ENCODE measurements around the gene MCC. TPM values are rescaled to one million over a fixed set of nuclear protein-coding genes. Genes with fewer than 3 reads are reported as not detected.

The MCC gene
- polyA plus RNA-seq, 3 donors from 2014 or later, result 0.53 to 1.2 (median 0.63) TPM

DNA sequence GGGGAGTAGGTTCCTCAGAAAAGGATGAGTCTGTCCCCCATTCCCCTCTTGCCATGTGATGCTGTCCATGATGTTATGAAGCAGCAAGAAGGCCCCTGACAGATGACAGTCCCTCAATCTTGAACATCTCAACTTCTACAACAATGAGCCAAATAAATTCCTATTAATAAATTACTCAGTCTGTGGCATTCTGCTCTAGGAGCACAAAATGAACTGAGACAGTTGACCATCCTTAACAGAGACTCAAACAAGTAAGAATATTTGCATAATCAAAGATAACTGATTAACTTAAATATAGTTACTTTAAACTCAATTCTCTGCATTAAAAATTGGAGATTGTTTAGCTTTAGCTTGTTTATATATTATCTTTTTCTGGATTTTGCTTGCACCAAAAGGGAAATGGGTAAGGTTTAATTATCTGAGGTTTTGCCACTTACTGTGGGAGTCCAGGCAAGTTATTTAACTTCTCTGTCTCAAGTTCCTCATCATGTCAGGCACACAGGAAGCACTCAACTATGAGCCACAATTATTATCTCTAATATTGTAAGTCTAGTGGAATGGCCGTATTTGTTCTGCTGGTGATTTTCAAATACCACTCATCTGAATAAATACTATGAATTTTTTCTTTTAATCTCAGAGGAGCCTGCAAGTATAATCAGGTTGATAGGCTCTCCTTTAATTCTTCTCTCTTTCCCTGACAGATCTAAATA lies 216.4 kb downstream of the MCC start:
- no peaks in the 10 kb centered on the region for H3K36me3 Mint-ChIP-seq
- H3K4me3 Mint-ChIP-seq, result no peak overlapping the region
- H3K27ac Mint-ChIP-seq, result no peak overlapping the region
- peaks cover 5 to 7% of the 10 kb centered on the region in 2 donors for H3K4me1 Mint-ChIP-seq
- H3K27me3 Mint-ChIP-seq (ENCODE audit: low read depth in 3 of 3), result peaks cover 0 to 2% (median 0%) of the 10 kb centered on the region in 3 donors
- no peaks in the 10 kb centered on the region for H3K9me3 Mint-ChIP-seq
- DNase-seq, result no peak

DNA sequence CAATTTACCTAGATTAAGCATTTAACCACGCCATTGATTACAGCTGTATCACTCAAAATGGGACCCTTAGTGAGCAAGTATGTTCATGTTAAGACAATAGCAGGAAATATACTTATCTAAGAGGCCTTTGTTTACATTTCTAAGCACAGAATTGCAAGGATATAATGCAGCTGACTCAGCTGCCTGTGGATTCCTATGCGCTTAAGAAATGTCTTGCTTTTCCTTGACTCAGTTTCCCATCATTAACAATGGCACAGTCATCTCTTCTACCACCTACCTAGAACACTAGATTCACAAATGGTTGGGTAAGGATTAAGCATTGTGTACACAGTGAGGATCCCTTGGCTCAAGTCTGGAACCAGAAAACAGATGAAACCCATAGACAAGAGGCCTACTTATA lies 217.2 kb downstream of the MCC start:
- Mint-ChIP-seq H3K27ac (no peak overlapping the region), H3K9me3 (no peaks in the 10 kb centered on the region), H3K27me3 (ENCODE audit: low read depth in 3 of 3) (peaks cover 0 to 4% (median 0%) of the 10 kb centered on the region in 3 donors), H3K36me3 (no peaks in the 10 kb centered on the region), H3K4me3 (no peak overlapping the region), H3K4me1 (peaks cover 5 to 7% of the 10 kb centered on the region in 2 donors)
- DNase-seq, result no peak

DNA sequence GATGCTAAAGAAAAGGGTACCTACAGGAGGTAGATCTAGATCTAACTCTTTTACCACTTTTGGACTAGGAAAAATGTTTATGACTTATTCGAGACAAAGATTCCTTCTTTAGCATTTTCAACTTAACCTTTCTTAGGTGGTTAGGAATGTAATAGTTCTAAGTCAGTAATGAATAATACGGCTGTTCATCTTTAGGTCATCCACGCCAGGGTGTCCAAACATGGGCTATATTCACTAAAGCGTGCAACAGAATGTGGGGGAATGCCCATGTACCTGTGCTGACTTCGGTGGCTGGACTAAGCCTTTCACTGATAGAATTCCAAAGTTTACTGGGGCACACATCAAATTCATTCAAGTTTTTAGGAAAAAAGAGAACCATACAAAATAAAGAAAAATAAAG lies 218.2 kb downstream of the MCC start:
- Mint-ChIP-seq H3K27ac (no peak overlapping the region), H3K4me1 (peaks cover 5 to 7% of the 10 kb centered on the region in 2 donors), H3K36me3 (no peaks in the 10 kb centered on the region), H3K27me3 (ENCODE audit: low read depth in 3 of 3) (peaks cover 0 to 4% (median 0%) of the 10 kb centered on the region in 3 donors), H3K9me3 (no peaks in the 10 kb centered on the region), H3K4me3 (no peak overlapping the region)
- no peak for DNase-seq

DNA sequence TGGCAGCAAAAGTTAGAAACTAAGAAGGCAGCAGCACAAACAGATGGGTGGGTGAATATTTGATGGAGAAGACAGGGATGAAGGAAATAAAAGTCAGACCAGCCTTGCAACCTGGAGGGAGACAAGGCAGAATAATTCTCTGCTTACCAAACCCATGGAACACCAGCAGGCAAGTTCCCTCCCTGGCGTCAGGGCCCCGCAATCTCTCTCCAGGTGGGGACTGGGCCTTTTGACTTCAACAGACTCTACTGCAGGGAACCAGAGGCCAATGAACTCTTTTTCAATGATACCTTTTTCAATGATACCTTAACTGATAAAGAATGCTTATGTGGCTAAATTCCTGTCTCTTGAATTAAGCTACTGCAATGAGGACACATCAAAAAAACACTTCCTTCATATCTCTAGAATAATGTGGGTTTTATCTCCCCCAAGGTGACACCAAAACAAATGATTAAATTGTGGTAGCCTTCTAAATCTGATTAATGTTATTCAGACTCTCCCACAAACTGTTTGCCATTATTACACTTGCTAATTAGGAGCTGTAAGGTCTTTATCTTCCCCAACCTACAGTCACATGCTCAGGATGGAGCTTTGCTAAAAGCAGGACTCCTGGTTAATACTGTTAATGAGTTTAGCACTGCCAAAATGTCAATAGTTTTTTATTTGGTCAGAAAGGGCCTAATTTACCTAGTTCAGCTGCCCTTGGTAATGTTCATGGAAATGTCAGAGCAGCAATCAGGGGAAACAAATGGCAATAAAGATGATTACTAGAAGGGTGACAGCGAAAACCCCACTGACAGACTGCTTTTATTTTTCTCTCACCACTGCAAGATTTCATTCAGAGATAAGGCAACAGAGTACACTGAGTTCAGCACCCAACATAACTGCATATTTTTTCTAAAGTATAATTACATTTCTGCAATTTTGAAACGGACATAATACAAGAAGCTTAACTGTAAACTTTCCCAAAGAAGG lies 218.9 kb downstream of the MCC start:
- H3K9me3 Mint-ChIP-seq, result no peaks in the 10 kb centered on the region
- no peak overlapping the region for H3K27ac Mint-ChIP-seq
- H3K36me3 Mint-ChIP-seq, result no peaks in the 10 kb centered on the region
- H3K27me3 Mint-ChIP-seq (ENCODE audit: low read depth in 3 of 3), result peaks cover 0 to 4% (median 0%) of the 10 kb centered on the region in 3 donors
- no peak for DNase-seq
- H3K4me1 Mint-ChIP-seq, result peaks cover 5 to 7% of the 10 kb centered on the region in 2 donors
- H3K4me3 Mint-ChIP-seq, result no peak overlapping the region

DNA sequence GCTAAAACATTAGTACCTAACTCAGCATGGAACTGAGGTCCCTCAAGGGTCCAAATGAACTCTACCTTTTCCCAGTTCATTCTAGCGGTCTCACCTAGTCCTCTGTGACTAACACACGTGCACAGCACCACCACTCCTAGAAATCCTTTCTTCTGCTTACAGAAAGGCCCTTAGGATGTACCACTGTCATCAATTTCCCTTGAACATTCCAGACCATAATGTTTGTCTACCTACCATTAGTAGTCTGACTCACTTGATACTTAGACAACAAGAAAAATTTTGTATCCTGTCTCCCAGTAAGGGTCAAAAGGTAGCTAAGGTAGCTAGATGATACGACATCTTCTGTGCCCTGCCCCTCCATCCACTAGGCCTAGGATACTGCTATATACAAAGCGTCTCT lies 220.0 kb downstream of the MCC start:
- Mint-ChIP-seq H3K27me3 (ENCODE audit: low read depth in 3 of 3) (peaks cover 0 to 4% (median 0%) of the 10 kb centered on the region in 3 donors), H3K4me3 (no peak overlapping the region), H3K27ac (no peak overlapping the region), H3K36me3 (no peaks in the 10 kb centered on the region), H3K9me3 (no peaks in the 10 kb centered on the region), H3K4me1 (no peaks in the 10 kb centered on the region)
- no peak for DNase-seq

DNA sequence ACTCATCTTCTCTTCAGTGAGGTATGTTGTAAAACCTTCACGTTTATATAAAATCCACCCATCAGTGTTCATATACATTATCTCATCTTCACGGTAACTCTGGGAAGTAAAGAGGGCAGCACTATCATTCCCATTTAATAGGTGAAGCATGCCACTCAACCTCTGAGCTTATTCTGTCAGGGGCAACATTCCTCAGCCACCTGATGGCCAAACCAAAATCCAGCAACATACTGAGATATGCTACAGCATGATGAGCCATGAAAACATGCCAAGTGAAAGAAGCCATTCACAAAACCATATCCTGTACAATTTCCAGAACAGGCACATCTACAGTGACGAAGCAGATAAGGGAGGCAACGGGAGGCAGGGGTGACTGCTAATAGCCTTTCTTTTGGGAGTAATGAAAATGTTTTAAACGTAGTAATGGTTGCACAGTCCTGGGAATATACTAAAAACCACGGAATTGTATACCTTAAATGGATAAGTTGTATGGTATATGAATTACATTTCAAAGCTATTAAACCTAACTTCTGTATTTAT lies 220.8 kb downstream of the MCC start:
- Mint-ChIP-seq H3K9me3 (no peaks in the 10 kb centered on the region), H3K4me1 (no peaks in the 10 kb centered on the region), H3K4me3 (no peak overlapping the region), H3K36me3 (no peaks in the 10 kb centered on the region), H3K27ac (no peak overlapping the region), H3K27me3 (ENCODE audit: low read depth in 3 of 3) (peaks cover 0 to 7% (median 0%) of the 10 kb centered on the region in 3 donors)
- no peak for DNase-seq

DNA sequence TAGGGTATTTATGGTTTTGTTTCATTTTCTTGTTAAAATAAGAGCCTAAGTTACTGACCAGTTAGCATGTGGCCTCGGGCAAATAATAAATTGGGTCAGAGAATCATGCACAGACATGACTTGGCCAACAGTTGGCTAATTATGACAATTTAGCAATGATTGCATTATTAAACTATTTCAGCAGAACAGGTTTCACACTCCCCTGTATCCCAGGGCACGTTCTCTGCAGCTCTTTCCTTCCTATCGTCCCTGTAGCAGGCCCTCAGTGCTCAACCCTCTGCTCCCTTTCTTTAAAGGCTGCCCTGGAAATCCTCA lies 221.4 kb downstream of the MCC start:
- H3K27ac Mint-ChIP-seq, result no peak overlapping the region
- peaks cover 0 to 7% (median 0%) of the 10 kb centered on the region in 3 donors for H3K27me3 Mint-ChIP-seq (ENCODE audit: low read depth in 3 of 3)
- no peaks in the 10 kb centered on the region for H3K9me3 Mint-ChIP-seq
- no peaks in the 10 kb centered on the region for H3K36me3 Mint-ChIP-seq
- DNase-seq, result no peak
- no peaks in the 10 kb centered on the region for H3K4me1 Mint-ChIP-seq
- no peak overlapping the region for H3K4me3 Mint-ChIP-seq

DNA sequence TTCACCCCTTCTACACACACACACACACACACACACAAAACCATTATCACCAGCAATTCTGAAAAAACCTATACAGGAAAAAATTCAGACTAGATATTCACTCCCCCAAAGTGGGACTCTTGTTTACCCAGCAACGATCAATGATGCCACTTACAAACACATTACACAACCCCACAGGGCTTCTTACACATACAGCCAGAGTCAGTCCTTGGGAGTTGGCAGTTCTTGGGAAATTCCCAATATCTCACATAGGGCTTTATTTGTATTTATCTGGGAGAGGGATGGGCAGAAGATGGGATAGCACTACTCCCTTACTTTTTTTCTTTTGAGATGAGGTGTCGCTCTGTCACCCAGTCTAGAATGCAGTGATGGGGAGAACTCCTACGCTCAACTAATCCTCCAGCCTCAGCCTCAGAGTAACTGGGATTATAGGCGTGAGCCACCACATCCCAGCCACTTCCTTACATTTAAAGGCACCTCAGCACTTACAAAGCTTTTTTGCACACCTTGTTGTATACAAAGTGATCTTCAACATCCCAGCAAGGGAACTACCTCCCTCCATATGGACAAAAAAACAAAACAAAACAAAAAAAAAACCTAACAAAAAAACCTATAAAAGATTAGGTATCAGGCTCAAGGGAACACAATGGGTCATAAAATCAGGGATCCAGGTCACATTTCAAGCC lies 221.9 kb downstream of the MCC start:
- Mint-ChIP-seq H3K36me3 (no peaks in the 10 kb centered on the region), H3K4me3 (no peak overlapping the region), H3K9me3 (no peaks in the 10 kb centered on the region), H3K4me1 (no peaks in the 10 kb centered on the region), H3K27ac (no peak overlapping the region), H3K27me3 (ENCODE audit: low read depth in 3 of 3) (peaks cover 0 to 7% (median 0%) of the 10 kb centered on the region in 3 donors)
- no peak for DNase-seq

DNA sequence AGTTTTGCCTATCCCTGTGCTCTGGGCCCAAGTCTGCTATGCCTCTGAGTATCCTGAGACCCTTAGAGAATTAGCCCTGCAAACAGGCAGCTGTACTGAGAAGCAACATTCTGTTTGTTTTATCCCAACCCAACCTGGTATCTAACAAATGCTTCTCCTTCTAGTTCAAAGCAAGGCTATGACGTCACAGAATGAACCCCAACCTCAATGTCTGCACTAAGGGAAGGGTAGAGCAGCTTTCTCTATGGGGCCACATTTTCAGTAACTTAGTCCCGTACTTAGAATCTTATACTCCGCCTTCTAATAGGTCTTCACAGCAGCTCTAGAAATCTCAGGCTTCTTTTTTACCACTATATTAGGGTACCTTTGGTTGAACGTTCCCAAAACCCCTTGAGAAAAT lies 223.1 kb downstream of the MCC start:
- no peaks in the 10 kb centered on the region for H3K36me3 Mint-ChIP-seq
- DNase-seq, result no peak

DNA sequence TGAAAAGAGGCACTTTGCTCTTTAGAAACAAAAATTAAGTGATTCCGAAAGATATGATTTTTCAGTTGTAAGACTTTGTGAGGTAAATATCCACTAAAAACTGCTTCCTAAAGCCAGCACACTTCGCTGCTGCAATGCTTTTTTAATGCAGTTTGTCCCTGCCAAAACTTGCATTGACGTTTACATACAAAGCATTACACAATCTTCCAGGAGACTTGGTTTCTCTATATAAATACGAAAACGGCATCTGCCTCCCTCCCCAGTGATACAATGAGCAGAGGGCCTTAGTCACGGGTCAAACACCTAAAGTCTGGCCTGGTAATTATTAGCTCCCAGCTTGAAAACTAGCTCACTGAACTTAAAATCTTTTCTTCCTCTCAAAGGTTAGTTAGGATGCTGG lies 224.2 kb downstream of the MCC start:
- H3K27ac Mint-ChIP-seq, result no peak overlapping the region
- H3K4me1 Mint-ChIP-seq, result no peaks in the 10 kb centered on the region
- no peak overlapping the region for H3K4me3 Mint-ChIP-seq
- H3K36me3 Mint-ChIP-seq, result no peaks in the 10 kb centered on the region
- H3K9me3 Mint-ChIP-seq, result no peaks in the 10 kb centered on the region
- no peak for DNase-seq
- H3K27me3 Mint-ChIP-seq (ENCODE audit: low read depth in 3 of 3), result peaks cover 0 to 7% (median 0%) of the 10 kb centered on the region in 3 donors

More for the DNA sequence above, 223.1 kb downstream of the MCC start:
- no peaks in the 10 kb centered on the region for H3K4me1 Mint-ChIP-seq
- H3K4me3 Mint-ChIP-seq, result no peak overlapping the region
- peaks cover 0 to 7% (median 0%) of the 10 kb centered on the region in 3 donors for H3K27me3 Mint-ChIP-seq (ENCODE audit: low read depth in 3 of 3)
- H3K9me3 Mint-ChIP-seq, result no peaks in the 10 kb centered on the region
- H3K27ac Mint-ChIP-seq, result no peak overlapping the region

DNA sequence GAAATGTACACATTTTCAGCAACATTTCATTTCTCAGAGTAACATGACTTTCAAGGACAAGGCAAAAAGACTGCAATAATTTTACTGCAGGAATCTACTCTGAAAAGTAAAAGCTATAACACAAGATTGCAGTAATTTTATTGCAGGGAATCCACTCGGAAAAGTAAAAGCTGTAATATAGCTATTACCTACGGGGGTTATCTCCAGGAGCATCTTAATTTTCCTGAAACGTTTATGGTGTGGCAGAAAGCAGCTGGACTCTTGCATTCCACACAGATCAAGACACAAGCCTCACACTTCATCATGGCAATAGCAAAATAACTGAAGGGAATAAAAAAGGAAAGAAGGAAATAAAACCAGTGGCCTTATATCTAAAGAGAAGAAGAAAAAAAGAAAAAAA lies 224.7 kb downstream of the MCC start:
- Mint-ChIP-seq H3K4me1 (no peaks in the 10 kb centered on the region), H3K36me3 (no peaks in the 10 kb centered on the region), H3K9me3 (no peaks in the 10 kb centered on the region), H3K27me3 (ENCODE audit: low read depth in 3 of 3) (peaks cover 0 to 4% (median 0%) of the 10 kb centered on the region in 3 donors), H3K27ac (no peak overlapping the region), H3K4me3 (no peak overlapping the region)
- no peak for DNase-seq

DNA sequence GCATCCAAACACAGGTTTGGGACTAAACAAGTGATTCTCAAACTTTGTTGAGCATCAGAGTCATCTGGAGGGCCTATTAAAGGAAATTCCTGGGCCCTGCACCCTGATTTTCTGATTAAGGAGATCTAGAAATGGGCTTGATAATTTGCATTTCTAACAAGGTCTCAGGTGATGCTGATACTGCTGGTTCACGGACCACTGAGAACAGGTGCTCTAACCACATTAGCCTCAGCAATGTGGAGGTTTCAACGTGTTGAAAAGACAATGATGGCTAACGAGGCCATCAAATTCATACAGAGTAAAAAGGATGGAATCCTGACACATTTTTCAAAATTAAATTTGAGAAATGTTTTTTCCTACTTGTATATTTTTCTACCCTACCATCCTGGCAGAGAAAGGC lies 225.6 kb downstream of the MCC start:
- H3K27ac Mint-ChIP-seq, result no peak overlapping the region

DNA sequence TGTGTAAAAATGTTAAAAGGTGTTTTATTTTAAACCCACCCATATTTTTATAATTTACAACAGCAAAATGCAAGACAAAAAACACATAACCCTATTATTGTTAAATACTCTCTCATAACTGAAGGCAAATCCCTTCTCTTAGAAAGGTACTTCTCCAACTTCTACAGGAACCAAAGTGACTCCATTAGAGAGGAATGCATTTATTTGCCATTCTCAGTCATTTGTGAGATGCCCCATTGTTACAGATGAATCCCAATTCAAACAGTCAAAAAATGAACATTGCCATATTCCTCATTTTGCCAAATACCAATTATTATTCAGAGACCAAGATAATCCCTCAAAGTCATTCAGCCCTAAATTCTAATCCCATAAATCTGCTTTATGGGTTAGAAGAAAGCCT lies 229.2 kb downstream of the MCC start:
- Mint-ChIP-seq H3K36me3 (no peaks in the 10 kb centered on the region), H3K4me3 (no peak overlapping the region), H3K27me3 (ENCODE audit: low read depth in 3 of 3) (peaks cover 0 to 15% (median 5%) of the 10 kb centered on the region in 3 donors), H3K27ac (no peak overlapping the region), H3K4me1 (no peaks in the 10 kb centered on the region), H3K9me3 (no peaks in the 10 kb centered on the region)
- no peak for DNase-seq

More for the DNA sequence above, 225.6 kb downstream of the MCC start:
- H3K27me3 Mint-ChIP-seq (ENCODE audit: low read depth in 3 of 3), result peaks cover 0 to 5% (median 2%) of the 10 kb centered on the region in 3 donors
- no peak overlapping the region for H3K4me3 Mint-ChIP-seq
- DNase-seq, result no peak
- no peaks in the 10 kb centered on the region for H3K4me1 Mint-ChIP-seq
- H3K36me3 Mint-ChIP-seq, result no peaks in the 10 kb centered on the region
- H3K9me3 Mint-ChIP-seq, result no peaks in the 10 kb centered on the region

DNA sequence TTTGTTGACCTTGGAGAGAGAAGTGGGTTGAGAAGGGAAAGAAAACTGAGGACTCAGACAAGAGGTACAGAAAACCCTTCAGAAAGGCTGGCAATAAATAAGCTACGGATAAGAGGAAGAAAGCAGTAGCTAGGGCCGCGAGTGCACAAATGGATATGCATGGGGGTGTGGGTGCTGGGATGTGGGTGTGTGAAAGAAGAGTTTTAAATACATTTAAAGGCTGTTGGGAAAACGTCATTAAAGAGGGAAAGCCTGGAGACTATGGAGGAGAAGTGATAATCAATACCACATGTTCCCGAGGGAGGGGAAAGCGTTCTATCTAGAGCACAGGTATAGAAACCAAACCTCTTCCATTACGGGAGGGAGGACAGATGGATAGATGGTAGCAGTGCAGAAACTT lies 230.7 kb downstream of the MCC start:
- Mint-ChIP-seq H3K27ac (no peak overlapping the region), H3K9me3 (no peaks in the 10 kb centered on the region), H3K4me3 (no peak overlapping the region), H3K4me1 (no peaks in the 10 kb centered on the region), H3K36me3 (no peaks in the 10 kb centered on the region), H3K27me3 (ENCODE audit: low read depth in 3 of 3) (peaks cover 0 to 17% (median 2%) of the 10 kb centered on the region in 3 donors)
- no peak for DNase-seq

Measured in immature natural killer cell (primary cell).